CD4-positive, CD25-positive, alpha-beta regulatory T cell (primary cell): ENCODE measurements around the gene MCM3AP. TPM values are rescaled to one million over a fixed set of nuclear protein-coding genes. Genes with fewer than 3 reads are reported as not detected.

ENCODE experiments used
- ATAC-seq, 2 donors: fragments of 150-1000 bp; cut with Tn5 transposase; one replicate each; pipeline ENCODE4 v1.10.0; 2021; ENCODE audit warnings: low read depth in 2 of 2, moderate number of reproducible peaks in 2 of 2, moderate library complexity in 1 of 2
- DNase-seq, 3 donors: peaks; one replicate each; pipeline versions ENCODE4 v3.0.0 to v3.0.0-alpha.2; 2012 to 2022; ENCODE audit warnings: mixed read lengths in 1 of 3
- H3K27ac ChIP-seq: one replicate; pipeline ENCODE4 v1.7.0; 2013; ENCODE audit warnings: mild to moderate bottlenecking, low read length; ENCODE audit not compliant: insufficient read depth, poor library complexity, severe bottlenecking
- H3K27me3 ChIP-seq: one replicate; pipeline ENCODE4 v1.7.0; 2013; ENCODE audit warnings: low read length; ENCODE audit not compliant: control insufficient read depth, insufficient read depth
- H3K36me3 ChIP-seq: one replicate; pipeline ENCODE4 v1.7.0; 2013; ENCODE audit warnings: mild to moderate bottlenecking, low read length, moderate library complexity; ENCODE audit not compliant: control insufficient read depth, insufficient read depth
- H3K4me1 ChIP-seq: 2 replicates; pipeline ENCODE4 v1.7.0; 2013; ENCODE audit warnings: mild to moderate bottlenecking, low read length; ENCODE audit not compliant: insufficient read depth, control insufficient read depth, poor library complexity, severe bottlenecking
- H3K4me3 ChIP-seq: one replicate; pipeline ENCODE4 v1.7.0; 2013; ENCODE audit warnings: low read depth, mild to moderate bottlenecking, low read length, moderate library complexity
- H3K9me3 ChIP-seq, 2 experiments: 1 replicate in 1 of 2; 2 replicates in 1 of 2; pipeline ENCODE4 v1.7.0; 2013; ENCODE audit warnings: low read length in 2 of 2, mild to moderate bottlenecking in 1 of 2, moderate library complexity in 1 of 2; ENCODE audit not compliant: control insufficient read depth in 2 of 2
- H3K27ac Mint-ChIP-seq, 3 donors: one replicate each; pipeline ENCODE4 v1.8.0; 2020 to 2022; ENCODE audit warnings: mild to moderate bottlenecking in 3 of 3, mixed read lengths in 3 of 3, moderate library complexity in 2 of 3
- H3K27me3 Mint-ChIP-seq: one replicate; pipeline ENCODE4 v1.8.0; 2022; ENCODE audit warnings: mild to moderate bottlenecking, mixed read lengths
- H3K36me3 Mint-ChIP-seq: one replicate; pipeline ENCODE4 v1.8.0; 2020; ENCODE audit warnings: mixed read lengths
- H3K4me1 Mint-ChIP-seq, 4 donors: one replicate each; pipeline ENCODE4 v1.8.0; 2020 to 2022; ENCODE audit warnings: mixed read lengths in 4 of 4, mild to moderate bottlenecking in 1 of 4
- H3K4me3 Mint-ChIP-seq, 4 donors: one replicate each; pipeline ENCODE4 v1.8.0; 2020 to 2022; ENCODE audit warnings: mild to moderate bottlenecking in 4 of 4, mixed read lengths in 4 of 4, moderate library complexity in 3 of 4
- H3K9me3 Mint-ChIP-seq, 7 donors: one replicate each; pipeline ENCODE4 v1.8.0; 2020 to 2022; ENCODE audit warnings: mixed read lengths in 7 of 7, mild to moderate bottlenecking in 3 of 7, moderate library complexity in 2 of 7
- polyA plus RNA-seq, 4 donors: library from polyadenylated mRNA; unstranded; fragments of 300-500 nt; fragmentation: Illumina TruSeq; gene quantifications; one replicate each; pipeline ENCODE4 v1.2.3, GENCODE V29; 2021
- total RNA-seq: library from RNA; stranded (reverse); gene quantifications from one replicate; pipeline ENCODE4 v1.2.3, GENCODE V29; 2022

The MCM3AP gene
- total RNA-seq, result 139 TPM
- 10 to 100 TPM; 30.7 to 47.2 (median 44.8) TPM for polyA plus RNA-seq

DNA sequence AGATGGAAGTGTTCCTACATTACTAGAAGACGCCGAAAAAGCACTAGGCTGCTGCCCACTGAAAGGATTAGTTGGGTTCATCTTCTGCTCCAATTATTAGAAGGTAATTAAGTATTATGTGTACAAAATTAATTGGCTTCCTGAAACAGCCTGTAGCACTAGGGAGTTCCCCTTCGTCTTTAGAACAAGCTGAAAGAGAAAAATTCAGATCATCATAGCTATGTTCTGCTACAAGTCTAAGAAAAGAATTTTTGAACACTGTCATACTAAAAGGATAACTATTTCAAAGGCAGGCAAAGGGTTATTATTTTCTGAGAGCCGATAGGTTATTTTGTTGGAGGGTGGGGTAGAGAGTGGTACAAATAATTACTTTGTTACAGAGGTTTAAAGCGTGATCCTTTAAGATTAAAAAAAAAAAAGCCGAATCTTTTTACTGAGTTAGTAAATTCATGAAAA lies at the start of gene MCM3AP:
Gene MCM3AP (minus strand): TSS at position 406 of the 456 bp plus-strand sequence. CDS start 325 bp downstream, at position 81.
- Mint-ChIP-seq H3K4me3 (peak within 1 kb of the TSS; percentile 88 to 100 (median 98)), H3K36me3 (peaks cover 24% of the 10 kb centered on the region), H3K27ac (peak within 1 kb of the TSS; percentile 92 to 98 (median 93)), H3K4me1 (peaks cover 20 to 76% (median 52%) of the 10 kb centered on the region in 4 donors), H3K9me3 (peaks cover 0 to 2% (median 0%) of the 10 kb centered on the region in 7 donors), H3K27me3 (no peaks in the 10 kb centered on the region)
- H3K4me1 ChIP-seq, result peaks cover 55% of the 10 kb centered on the region
- H3K27me3 ChIP-seq, result no peaks in the 10 kb centered on the region
- peaks cover 14% of the 10 kb centered on the region for H3K36me3 ChIP-seq
- H3K27ac ChIP-seq, result peak within 1 kb of the TSS; percentile 92
- H3K9me3 ChIP-seq, result no peaks in the 10 kb centered on the region
- DNase-seq (no peak), ATAC-seq (no peak)
- H3K4me3 ChIP-seq, result peak within 1 kb of the TSS; percentile 94

DNA sequence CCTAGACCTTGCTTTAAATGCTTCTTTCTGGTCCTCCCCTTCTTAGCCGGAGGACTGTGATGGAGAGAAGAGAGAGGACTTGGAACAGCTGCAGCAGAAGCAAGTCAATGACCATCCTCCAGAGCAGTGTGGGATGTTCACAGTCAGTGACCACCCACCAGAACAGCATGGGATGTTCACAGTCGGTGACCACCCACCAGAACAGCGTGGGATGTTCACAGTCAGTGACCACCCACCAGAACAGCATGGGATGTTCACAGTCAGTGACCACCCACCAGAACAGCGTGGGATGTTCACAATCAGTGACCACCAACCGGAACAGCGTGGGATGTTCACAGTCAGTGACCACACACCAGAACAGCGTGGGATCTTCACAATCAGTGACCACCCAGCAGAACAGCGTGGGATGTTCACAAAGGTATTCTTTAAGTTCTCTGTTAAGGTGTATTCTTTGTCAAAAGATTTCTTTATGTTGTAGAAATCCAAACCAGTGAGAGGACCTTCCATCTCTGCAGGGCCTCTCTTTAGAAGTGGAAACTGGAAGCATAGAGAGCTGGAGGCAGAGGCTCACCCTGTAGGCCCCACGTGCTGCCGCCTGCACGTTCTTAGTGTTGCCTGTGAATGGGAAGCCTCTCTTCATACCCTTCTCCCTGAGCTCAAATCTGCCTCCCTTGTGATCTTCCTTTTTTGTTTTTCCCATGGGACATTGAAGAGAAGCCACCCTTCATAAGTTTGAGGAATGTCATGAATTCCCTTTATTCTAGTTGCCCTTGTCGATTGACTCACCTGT lies 49.1 kb upstream of the MCM3AP start:
- H3K4me3 ChIP-seq, result no peak overlapping the region
- Mint-ChIP-seq H3K27ac (no peak overlapping the region), H3K27me3 (no peaks in the 10 kb centered on the region), H3K4me3 (no peak overlapping the region), H3K36me3 (peaks cover 34% of the 10 kb centered on the region), H3K4me1 (peaks cover 4 to 6% (median 5%) of the 10 kb centered on the region in 4 donors), H3K9me3 (no peaks in the 10 kb centered on the region)
- H3K9me3 ChIP-seq, result no peaks in the 10 kb centered on the region
- H3K4me1 ChIP-seq, result no peaks in the 10 kb centered on the region
- ATAC-seq (no peak), DNase-seq (no peak)
- no peaks in the 10 kb centered on the region for H3K27me3 ChIP-seq
- H3K27ac ChIP-seq, result no peak overlapping the region
- peaks cover 46% of the 10 kb centered on the region for H3K36me3 ChIP-seq

DNA sequence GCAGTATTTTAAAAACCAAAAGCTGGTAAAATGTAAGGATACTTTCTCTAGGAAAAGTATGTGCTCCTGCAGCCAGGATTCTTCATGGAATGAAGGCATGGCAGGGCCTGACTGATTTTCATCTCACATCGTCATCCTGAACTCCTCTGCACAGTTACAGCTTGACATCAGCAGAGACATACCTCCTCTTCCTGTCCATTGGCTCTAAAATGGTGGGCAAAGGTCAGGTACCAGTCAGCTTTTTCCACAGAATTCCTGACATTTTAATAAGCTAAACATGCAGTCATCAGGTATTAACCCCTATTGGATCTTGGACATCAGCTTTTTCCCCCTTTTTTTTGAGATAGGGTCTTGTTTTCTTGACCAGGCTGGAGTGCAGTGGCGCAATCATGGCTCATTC lies 44.4 kb upstream of the MCM3AP start:
- Histone ChIP-seq H3K4me1 (peaks cover 10% of the 10 kb centered on the region), H3K9me3 (no peaks in the 10 kb centered on the region), H3K27ac (no peak overlapping the region), H3K27me3 (no peaks in the 10 kb centered on the region), H3K4me3 (no peak overlapping the region), H3K36me3 (peaks cover 23% of the 10 kb centered on the region)
- no peaks in the 10 kb centered on the region for H3K9me3 Mint-ChIP-seq
- no peak overlapping the region for H3K4me3 Mint-ChIP-seq
- ATAC-seq (no peak), DNase-seq (no peak)
- H3K27ac Mint-ChIP-seq, result no peak overlapping the region
- no peaks in the 10 kb centered on the region for H3K27me3 Mint-ChIP-seq
- peaks cover 5 to 22% (median 13%) of the 10 kb centered on the region in 4 donors for H3K4me1 Mint-ChIP-seq
- peaks cover 27% of the 10 kb centered on the region for H3K36me3 Mint-ChIP-seq

DNA sequence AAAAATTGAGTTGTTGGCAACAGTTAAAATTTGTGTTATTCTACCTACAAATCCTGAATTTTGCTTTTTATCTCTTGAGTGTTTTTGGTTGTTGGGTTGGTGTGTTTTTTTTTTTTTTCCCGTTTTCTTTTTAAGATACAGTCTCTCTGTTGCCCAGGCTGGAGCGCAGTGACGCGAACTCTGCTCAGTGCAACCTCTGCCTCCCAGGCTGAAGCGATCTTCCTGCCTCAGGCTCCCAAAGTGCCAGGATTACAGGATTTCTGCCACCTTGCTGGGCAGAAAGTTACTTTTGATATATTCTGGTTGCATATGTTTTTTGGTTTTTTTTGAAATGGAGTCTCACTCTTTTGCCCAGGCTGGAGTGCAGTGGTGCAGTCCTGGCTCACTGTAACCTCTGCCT lies 42.7 kb upstream of the MCM3AP start:
- no peaks in the 10 kb centered on the region for H3K9me3 Mint-ChIP-seq
- ATAC-seq, result no peak
- peaks cover 11% of the 10 kb centered on the region for H3K4me1 ChIP-seq
- peaks cover 17% of the 10 kb centered on the region for H3K36me3 ChIP-seq
- H3K27ac ChIP-seq, result no peak overlapping the region
- no peaks in the 10 kb centered on the region for H3K27me3 Mint-ChIP-seq
- H3K4me3 Mint-ChIP-seq, result no peak overlapping the region
- no peak overlapping the region for H3K4me3 ChIP-seq
- H3K9me3 ChIP-seq, result no peaks in the 10 kb centered on the region
- no peak for DNase-seq
- H3K27me3 ChIP-seq, result no peaks in the 10 kb centered on the region
- peaks cover 27% of the 10 kb centered on the region for H3K36me3 Mint-ChIP-seq
- no peak overlapping the region for H3K27ac Mint-ChIP-seq
- peaks cover 5 to 29% (median 15%) of the 10 kb centered on the region in 4 donors for H3K4me1 Mint-ChIP-seq

DNA sequence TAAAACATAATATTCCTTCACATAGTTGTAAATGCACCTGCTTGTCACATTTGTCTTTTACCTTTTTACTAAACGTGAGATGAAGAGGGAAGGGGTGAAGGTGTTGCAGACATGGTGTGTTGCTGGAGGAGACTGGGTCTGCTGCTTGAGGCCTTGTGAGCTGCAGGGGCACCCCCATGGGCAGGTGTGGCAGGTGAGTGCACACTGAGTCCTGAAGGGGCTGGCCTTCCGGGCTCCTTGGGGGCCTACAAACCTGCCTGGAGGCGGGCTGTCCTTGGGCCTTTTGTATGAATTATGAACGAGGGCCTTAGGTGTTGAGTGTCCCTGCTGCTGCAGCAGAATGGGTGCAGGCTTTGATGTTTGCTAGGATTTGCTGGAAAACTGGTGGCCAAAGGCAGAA lies 42.3 kb upstream of the MCM3AP start:
- no peak for ATAC-seq
- Mint-ChIP-seq H3K4me3 (peak overlapping the region in 1 of 4 donors; percentile 15), H3K36me3 (peaks cover 27% of the 10 kb centered on the region), H3K9me3 (no peaks in the 10 kb centered on the region), H3K27me3 (no peaks in the 10 kb centered on the region), H3K4me1 (peaks cover 5 to 33% (median 17%) of the 10 kb centered on the region in 4 donors), H3K27ac (no peak overlapping the region)
- Histone ChIP-seq H3K36me3 (peaks cover 17% of the 10 kb centered on the region), H3K4me3 (no peak overlapping the region), H3K27ac (no peak overlapping the region), H3K9me3 (no peaks in the 10 kb centered on the region), H3K4me1 (peaks cover 15% of the 10 kb centered on the region), H3K27me3 (no peaks in the 10 kb centered on the region)
- DNase-seq, result no peak

DNA sequence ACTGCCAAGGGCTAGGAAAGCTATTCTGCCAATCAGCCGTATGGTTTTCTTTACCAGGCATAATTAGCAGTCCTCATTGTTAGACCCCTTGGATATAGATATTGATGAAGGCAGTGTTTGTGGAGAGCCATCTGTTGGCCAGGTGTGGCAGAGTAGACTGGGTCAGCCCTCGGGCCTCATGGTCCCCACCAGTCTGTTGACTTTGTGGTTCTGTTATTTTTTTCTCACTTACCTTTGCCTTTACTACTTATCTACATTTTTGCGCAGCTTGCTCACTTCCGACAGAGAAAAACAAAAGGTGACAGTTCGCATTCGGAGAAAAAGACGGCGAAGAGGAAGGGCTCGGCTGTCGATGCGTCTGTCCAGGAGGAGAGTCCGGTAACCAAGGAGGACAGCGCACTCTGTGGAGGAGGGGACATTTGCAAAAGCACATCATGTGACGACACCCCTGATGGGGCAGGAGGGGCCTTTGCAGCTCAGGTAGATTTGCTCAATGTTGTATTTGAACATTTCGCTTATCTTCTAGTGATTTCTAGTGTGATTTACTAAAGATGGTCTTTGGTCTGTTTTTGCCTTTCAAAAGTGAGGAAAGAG lies 40.8 kb upstream of the MCM3AP start:
- no peak for DNase-seq
- Mint-ChIP-seq H3K4me1 (peaks cover 5 to 43% (median 24%) of the 10 kb centered on the region in 4 donors), H3K4me3 (peak overlapping the region; percentile 36 to 96 (median 77)), H3K27me3 (no peaks in the 10 kb centered on the region), H3K9me3 (no peaks in the 10 kb centered on the region), H3K27ac (no peak overlapping the region), H3K36me3 (peaks cover 17% of the 10 kb centered on the region)
- ATAC-seq, result no peak
- Histone ChIP-seq H3K27me3 (no peaks in the 10 kb centered on the region), H3K4me1 (peaks cover 30% of the 10 kb centered on the region), H3K4me3 (no peak overlapping the region), H3K27ac (no peak overlapping the region), H3K9me3 (no peaks in the 10 kb centered on the region), H3K36me3 (peaks cover 17% of the 10 kb centered on the region)

DNA sequence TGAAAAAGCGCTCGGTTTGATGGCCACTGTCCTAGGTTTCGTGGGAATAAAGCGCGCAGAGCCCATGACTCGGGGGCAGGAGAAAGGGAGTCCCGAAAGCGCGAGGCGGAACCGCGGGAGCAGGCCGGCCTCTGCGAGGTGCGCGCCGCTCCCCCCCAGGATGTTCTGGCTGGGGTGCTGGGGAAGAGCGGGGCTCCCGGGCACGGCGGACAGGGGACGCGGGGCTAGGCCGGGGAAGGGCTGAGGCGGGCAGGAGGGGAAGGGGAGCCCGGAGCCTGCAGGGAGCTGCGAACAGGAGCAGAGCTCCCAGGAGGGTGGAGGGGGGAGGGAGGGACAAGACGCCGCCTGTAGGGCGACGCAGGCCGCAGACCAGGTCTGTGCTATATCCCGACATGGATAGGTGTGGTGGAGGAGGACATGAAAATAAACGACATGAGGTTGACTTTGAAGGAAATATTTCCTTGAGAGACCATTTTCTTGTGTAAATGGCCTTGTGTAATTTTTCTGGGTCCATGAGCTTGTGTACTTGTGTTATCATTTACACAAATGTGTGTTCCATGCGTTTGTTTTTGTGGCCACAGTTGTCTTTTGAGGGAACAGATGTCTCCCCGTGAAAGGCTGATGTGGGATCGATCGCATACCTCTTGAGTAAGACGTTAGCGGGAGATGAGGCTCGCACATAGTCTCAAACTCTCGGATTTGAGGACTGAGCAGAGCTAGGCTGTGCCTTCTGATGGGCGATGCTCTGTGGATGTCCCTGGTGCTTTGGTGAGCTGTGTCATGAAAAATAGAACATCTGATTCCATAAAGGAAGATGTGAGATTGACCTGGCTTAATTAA lies 39.9 kb upstream of the MCM3AP start:
- no peaks in the 10 kb centered on the region for H3K9me3 Mint-ChIP-seq
- ATAC-seq, result no peak
- peak overlapping the region; percentile 82 to 96 (median 89) for H3K4me3 Mint-ChIP-seq
- H3K27me3 Mint-ChIP-seq, result no peaks in the 10 kb centered on the region
- DNase-seq, result peak; percentile 19 to 57 (median 32)
- H3K27ac ChIP-seq, result peak overlapping the region; percentile 98
- H3K36me3 Mint-ChIP-seq, result peaks cover 10% of the 10 kb centered on the region
- peak overlapping the region; percentile 47 to 95 (median 76) for H3K27ac Mint-ChIP-seq
- peak overlapping the region; percentile 52 for H3K4me3 ChIP-seq
- H3K4me1 Mint-ChIP-seq, result peaks cover 5 to 51% (median 28%) of the 10 kb centered on the region in 4 donors
- H3K27me3 ChIP-seq, result no peaks in the 10 kb centered on the region
- peaks cover 32% of the 10 kb centered on the region for H3K4me1 ChIP-seq
- no peaks in the 10 kb centered on the region for H3K9me3 ChIP-seq
- peaks cover 17% of the 10 kb centered on the region for H3K36me3 ChIP-seq
